ENCODE measurements around the gene ADGRA1.

ADGRA1 gene

GRCh38 chr10:133047526-133048123, 40.1 kb upstream of the ADGRA1 start:
- Histone ChIP-seq H3K4me2 (ENCODE audit: low read length) (no peak overlapping the region), H3K9ac (ENCODE audit: low read length) (no peak overlapping the region), H2AK5ac (ENCODE audit: low read length) (no peak overlapping the region), H3K4ac (ENCODE audit: low read depth, low read length) (no peak overlapping the region), H4K91ac (ENCODE audit: low read depth, low read length) (no peak overlapping the region), H3K27me3 (ENCODE audit: insufficient read depth, low read length) (no peaks in the 10 kb centered on the region), H2BK12ac (ENCODE audit: low read length) (no peak overlapping the region), H3K9me3 (ENCODE audit: insufficient read depth, low read depth, low read length) (peaks cover 3% of the 10 kb centered on the region), H3K23ac (ENCODE audit: low read length) (no peak overlapping the region), H2AFZ (ENCODE audit: insufficient read depth, low read length, poor library complexity) (no peak overlapping the region), H3K79me1 (ENCODE audit: low read length) (no peaks in the 10 kb centered on the region), H2BK5ac (ENCODE audit: low read depth, low read length, poor library complexity) (no peak overlapping the region), H3K27ac (ENCODE audit: low read depth, low read length) (no peak overlapping the region), H3K18ac (ENCODE audit: low read length) (no peak overlapping the region), H3K4me3 (ENCODE audit: low read depth, low read length) (no peak overlapping the region), H4K12ac (ENCODE audit: low read depth, low read length) (no peak overlapping the region), H3K14ac (ENCODE audit: low read length) (no peak overlapping the region), H3K79me2 (ENCODE audit: control insufficient read depth, insufficient read depth, low read length, poor library complexity) (no peaks in the 10 kb centered on the region), H4K8ac (ENCODE audit: low read depth, low read length) (no peak overlapping the region), H3K4me1 (ENCODE audit: control insufficient read depth in 1 of 2, insufficient read depth in 2 of 2, low read length in 2 of 2) (no peaks in the 10 kb centered on the region), H3K36me3 (ENCODE audit: control insufficient read depth in 1 of 2, insufficient read depth in 2 of 2, low read length in 2 of 2) (no peaks in the 10 kb centered on the region), H2BK120ac (ENCODE audit: insufficient read depth, low read length, poor library complexity) (no peak overlapping the region)
- WGBS (ENCODE audit: extremely low coverage, insufficient coverage, insufficient read length) = no CpG with 5 or more reads among the region's 42 CpGs
- no peak for DNase-seq

DNA sequence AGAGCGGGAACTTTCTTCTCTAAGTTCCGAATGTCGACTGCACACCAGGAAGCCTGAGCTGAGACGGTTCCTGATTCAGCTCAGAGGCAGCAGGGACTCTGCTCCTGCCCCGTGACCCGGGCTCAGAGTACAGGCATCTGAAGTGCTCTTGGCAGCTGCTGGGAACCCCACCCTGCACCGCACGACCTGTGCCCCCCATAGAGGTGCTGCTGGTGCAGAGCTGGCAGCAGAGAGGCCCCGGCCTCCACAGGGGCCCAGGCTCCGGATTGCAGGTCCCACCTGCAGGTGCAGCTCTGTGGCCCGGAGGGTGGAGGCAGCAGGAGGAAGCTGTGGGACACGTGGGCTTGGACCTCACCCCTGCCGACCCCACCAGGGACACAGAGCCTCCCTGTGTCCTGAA, 39.5 kb upstream of the ADGRA1 start:
- no peak overlapping the region for H4K91ac ChIP-seq (ENCODE audit: low read depth, low read length)
- no peaks in the 10 kb centered on the region for H3K79me2 ChIP-seq (ENCODE audit: control insufficient read depth, insufficient read depth, low read length, poor library complexity)
- no peak for DNase-seq
- H3K9ac ChIP-seq (ENCODE audit: low read length) = no peak overlapping the region
- H3K14ac ChIP-seq (ENCODE audit: low read length) = no peak overlapping the region
- H3K4ac ChIP-seq (ENCODE audit: low read depth, low read length) = no peak overlapping the region
- H2BK120ac ChIP-seq (ENCODE audit: insufficient read depth, low read length, poor library complexity) = no peak overlapping the region
- H3K18ac ChIP-seq (ENCODE audit: low read length) = no peak overlapping the region
- H3K23ac ChIP-seq (ENCODE audit: low read length) = no peak overlapping the region
- no peak overlapping the region for H3K27ac ChIP-seq (ENCODE audit: low read depth, low read length)
- no peak overlapping the region for H3K4me2 ChIP-seq (ENCODE audit: low read length)
- no peak overlapping the region for H3K4me3 ChIP-seq (ENCODE audit: low read depth, low read length)
- H4K8ac ChIP-seq (ENCODE audit: low read depth, low read length) = no peak overlapping the region
- no peaks in the 10 kb centered on the region for H3K36me3 ChIP-seq (ENCODE audit: control insufficient read depth in 1 of 2, insufficient read depth in 2 of 2, low read length in 2 of 2)
- no peak overlapping the region for H2BK12ac ChIP-seq (ENCODE audit: low read length)
- no peak overlapping the region for H2AK5ac ChIP-seq (ENCODE audit: low read length)
- no peaks in the 10 kb centered on the region for H3K27me3 ChIP-seq (ENCODE audit: insufficient read depth, low read length)
- peaks cover 5% of the 10 kb centered on the region for H3K9me3 ChIP-seq (ENCODE audit: insufficient read depth, low read depth, low read length)
- no peaks in the 10 kb centered on the region for H3K79me1 ChIP-seq (ENCODE audit: low read length)
- WGBS (ENCODE audit: extremely low coverage, insufficient coverage, insufficient read length) = no CpG with 5 or more reads among the region's 13 CpGs
- no peak overlapping the region for H2BK5ac ChIP-seq (ENCODE audit: low read depth, low read length, poor library complexity)
- H2AFZ ChIP-seq (ENCODE audit: insufficient read depth, low read length, poor library complexity) = no peak overlapping the region
- no peak overlapping the region for H4K12ac ChIP-seq (ENCODE audit: low read depth, low read length)
- no peaks in the 10 kb centered on the region for H3K4me1 ChIP-seq (ENCODE audit: control insufficient read depth in 1 of 2, insufficient read depth in 2 of 2, low read length in 2 of 2)

DNA sequence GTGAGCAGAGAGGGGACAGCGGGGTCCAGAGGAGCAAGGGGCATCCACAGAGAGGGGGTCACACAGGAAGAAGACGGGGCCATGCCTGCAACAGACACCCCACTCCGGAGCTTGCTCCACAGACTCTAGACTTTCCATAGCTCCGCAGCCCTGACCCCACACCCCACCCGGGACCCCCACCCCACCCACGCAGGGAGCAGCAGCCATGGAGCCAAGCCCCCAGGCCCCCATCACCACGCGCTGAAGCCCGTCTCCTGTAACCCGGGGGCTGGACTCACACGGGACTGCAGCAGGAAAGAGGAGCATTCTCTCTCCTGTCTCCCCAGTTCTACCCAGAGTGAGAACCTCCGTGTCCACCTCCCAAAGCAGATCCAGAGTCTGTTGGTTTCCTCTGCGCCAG, 38.8 kb upstream of the ADGRA1 start:
- Histone ChIP-seq H4K8ac (ENCODE audit: low read depth, low read length) (no peak overlapping the region), H3K79me2 (ENCODE audit: control insufficient read depth, insufficient read depth, low read length, poor library complexity) (no peaks in the 10 kb centered on the region), H3K4me3 (ENCODE audit: low read depth, low read length) (no peak overlapping the region), H2BK12ac (ENCODE audit: low read length) (no peak overlapping the region), H2BK5ac (ENCODE audit: low read depth, low read length, poor library complexity) (no peak overlapping the region), H3K14ac (ENCODE audit: low read length) (no peak overlapping the region), H2BK120ac (ENCODE audit: insufficient read depth, low read length, poor library complexity) (no peak overlapping the region), H3K18ac (ENCODE audit: low read length) (no peak overlapping the region), H2AK5ac (ENCODE audit: low read length) (no peak overlapping the region), H3K9ac (ENCODE audit: low read length) (no peak overlapping the region), H3K79me1 (ENCODE audit: low read length) (no peaks in the 10 kb centered on the region), H3K23ac (ENCODE audit: low read length) (no peak overlapping the region), H3K27me3 (ENCODE audit: insufficient read depth, low read length) (no peaks in the 10 kb centered on the region), H3K4me1 (ENCODE audit: control insufficient read depth in 1 of 2, insufficient read depth in 2 of 2, low read length in 2 of 2) (no peaks in the 10 kb centered on the region), H3K27ac (ENCODE audit: low read depth, low read length) (no peak overlapping the region), H3K9me3 (ENCODE audit: insufficient read depth, low read depth, low read length) (peaks cover 6% of the 10 kb centered on the region), H4K91ac (ENCODE audit: low read depth, low read length) (no peak overlapping the region), H3K36me3 (ENCODE audit: control insufficient read depth in 1 of 2, insufficient read depth in 2 of 2, low read length in 2 of 2) (no peaks in the 10 kb centered on the region), H4K12ac (ENCODE audit: low read depth, low read length) (no peak overlapping the region), H3K4ac (ENCODE audit: low read depth, low read length) (no peak overlapping the region), H2AFZ (ENCODE audit: insufficient read depth, low read length, poor library complexity) (no peak overlapping the region), H3K4me2 (ENCODE audit: low read length) (no peak overlapping the region)
- no CpG with 5 or more reads among the region's 13 CpGs for WGBS (ENCODE audit: extremely low coverage, insufficient coverage, insufficient read length)
- no peak for DNase-seq

DNA sequence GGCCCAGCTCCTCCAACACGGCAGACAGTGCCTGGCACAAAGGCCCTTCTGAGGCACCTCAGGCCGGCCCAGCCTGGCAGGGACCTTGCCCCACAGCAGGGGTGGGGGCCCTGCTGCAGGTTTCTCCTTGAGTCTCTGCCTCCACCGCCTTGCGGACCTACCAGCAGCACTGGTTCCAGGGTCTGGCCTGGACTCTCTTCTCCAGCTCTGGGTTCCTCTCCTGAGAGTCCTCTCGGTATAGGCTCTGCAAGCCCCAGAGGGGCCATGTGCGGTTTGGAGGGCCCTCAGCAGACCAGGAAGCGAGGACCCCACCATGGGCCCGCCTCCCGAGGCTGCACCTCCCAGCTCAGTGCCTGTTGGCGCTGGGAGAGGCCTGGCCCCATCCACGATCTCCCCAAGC, 38.1 kb upstream of the ADGRA1 start:
- H4K8ac ChIP-seq (ENCODE audit: low read depth, low read length) = no peak overlapping the region
- no CpG with 5 or more reads among the region's 11 CpGs for WGBS (ENCODE audit: extremely low coverage, insufficient coverage, insufficient read length)
- H3K27ac ChIP-seq (ENCODE audit: low read depth, low read length) = no peak overlapping the region
- no peak overlapping the region for H3K4me2 ChIP-seq (ENCODE audit: low read length)
- H2BK120ac ChIP-seq (ENCODE audit: insufficient read depth, low read length, poor library complexity) = no peak overlapping the region
- H3K4ac ChIP-seq (ENCODE audit: low read depth, low read length) = no peak overlapping the region
- no peaks in the 10 kb centered on the region for H3K36me3 ChIP-seq (ENCODE audit: control insufficient read depth in 1 of 2, insufficient read depth in 2 of 2, low read length in 2 of 2)
- H2BK5ac ChIP-seq (ENCODE audit: low read depth, low read length, poor library complexity) = no peak overlapping the region
- H3K4me3 ChIP-seq (ENCODE audit: low read depth, low read length) = peak overlapping the region; percentile 13
- no peak overlapping the region for H2BK12ac ChIP-seq (ENCODE audit: low read length)
- no peak overlapping the region for H2AK5ac ChIP-seq (ENCODE audit: low read length)
- no peaks in the 10 kb centered on the region for H3K27me3 ChIP-seq (ENCODE audit: insufficient read depth, low read length)
- no peaks in the 10 kb centered on the region for H3K79me1 ChIP-seq (ENCODE audit: low read length)
- no peak overlapping the region for H2AFZ ChIP-seq (ENCODE audit: insufficient read depth, low read length, poor library complexity)
- H3K23ac ChIP-seq (ENCODE audit: low read length) = no peak overlapping the region
- H3K14ac ChIP-seq (ENCODE audit: low read length) = no peak overlapping the region
- no peaks in the 10 kb centered on the region for H3K4me1 ChIP-seq (ENCODE audit: control insufficient read depth in 1 of 2, insufficient read depth in 2 of 2, low read length in 2 of 2)
- H4K91ac ChIP-seq (ENCODE audit: low read depth, low read length) = no peak overlapping the region
- no peak for DNase-seq
- no peaks in the 10 kb centered on the region for H3K79me2 ChIP-seq (ENCODE audit: control insufficient read depth, insufficient read depth, low read length, poor library complexity)
- H3K9me3 ChIP-seq (ENCODE audit: insufficient read depth, low read depth, low read length) = peaks cover 9% of the 10 kb centered on the region
- H3K18ac ChIP-seq (ENCODE audit: low read length) = no peak overlapping the region
- no peak overlapping the region for H3K9ac ChIP-seq (ENCODE audit: low read length)
- no peak overlapping the region for H4K12ac ChIP-seq (ENCODE audit: low read depth, low read length)

All from trophoblast cell (in vitro differentiated cells and primary cell).